ENCODE results near the gene SLC9A9. TPM values are rescaled to one million over a fixed set of nuclear protein-coding genes. Genes with fewer than 3 reads are reported as not detected.

SLC9A9 gene
- polyA plus RNA-seq, 1 of the 3 experiments (the other 2 are of a cell fraction): 0.05 TPM

DNA sequence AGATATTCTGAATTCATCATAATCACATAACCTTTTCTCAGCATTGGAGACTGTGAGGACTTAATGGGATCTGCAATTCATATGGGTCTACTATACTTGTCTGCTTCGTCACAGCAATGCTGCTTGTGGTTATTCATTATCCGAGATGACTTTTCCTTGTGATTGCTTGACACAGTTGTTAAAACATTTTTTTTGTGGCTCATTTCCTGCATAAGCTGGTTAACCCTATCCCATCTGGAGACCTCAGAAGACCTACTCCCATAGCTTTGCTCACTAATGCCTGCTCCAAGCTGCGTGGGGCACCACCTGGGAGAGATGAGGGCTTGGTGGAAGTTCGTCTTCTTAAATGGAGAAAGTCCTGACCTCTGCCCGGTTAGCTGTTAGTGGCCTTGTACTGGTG lies 367.9 kb downstream of the SLC9A9 start:
- peaks cover 5% of the 10 kb centered on the region; the same call in 1 of the 2 replicates for H3K27me3 ChIP-seq (ENCODE audit: insufficient read depth)
- no peaks in the 10 kb centered on the region for H3K36me3 ChIP-seq (replicated peaks in 1 of 2; ENCODE audit: control insufficient read depth in 1 of 2, insufficient read depth in 2 of 2, low read length in 1 of 2)
- no peaks in the 10 kb centered on the region for H3K79me2 ChIP-seq (ENCODE audit: insufficient read depth)
- H2AFZ ChIP-seq (ENCODE audit: low read depth): no peak overlapping the region
- H3K27ac ChIP-seq (ENCODE audit: low read depth in 2 of 2, low read length in 1 of 2): no peak overlapping the region
- H3K9ac ChIP-seq: no peak overlapping the region
- H3K4me3 ChIP-seq (ENCODE audit: low read depth in 2 of 2, low read length in 1 of 2): no peak overlapping the region
- TF ChIP-seq ELF1 (IDR thresholded peaks at IDR 0.05): no peak
- no peak overlapping the region for H3K4me2 ChIP-seq
- 2% methylated on average over 5 of the region's 5 CpGs for WGBS (ENCODE audit: low lambda C conversion rate)
- no peaks in the 10 kb centered on the region for H3F3A ChIP-seq (replicated peaks; ENCODE audit: insufficient read depth)
- CTCF ChIA-PET: no interaction called here
- no peaks in the 10 kb centered on the region for H3K9me2 ChIP-seq
- DNase-seq: no peak
- no peaks in the 10 kb centered on the region for H3K4me1 ChIP-seq (ENCODE audit: control insufficient read depth in 1 of 2, insufficient read depth in 2 of 2, low read depth in 1 of 2, low read length in 1 of 2)
- no peaks in the 10 kb centered on the region for H4K20me1 ChIP-seq (ENCODE audit: insufficient read depth)
- POLR2A ChIA-PET: no interaction called here
- H3K9me3 ChIP-seq: no peaks in the 10 kb centered on the region

GRCh38 chr3:143479727-143480126 lies 368.5 kb downstream of the SLC9A9 start:
- no peaks in the 10 kb centered on the region for H3K9me2 ChIP-seq
- no peaks in the 10 kb centered on the region for H3K79me2 ChIP-seq (ENCODE audit: insufficient read depth)
- no peaks in the 10 kb centered on the region for H4K20me1 ChIP-seq (ENCODE audit: insufficient read depth)
- TF ChIP-seq, protein P1, sequence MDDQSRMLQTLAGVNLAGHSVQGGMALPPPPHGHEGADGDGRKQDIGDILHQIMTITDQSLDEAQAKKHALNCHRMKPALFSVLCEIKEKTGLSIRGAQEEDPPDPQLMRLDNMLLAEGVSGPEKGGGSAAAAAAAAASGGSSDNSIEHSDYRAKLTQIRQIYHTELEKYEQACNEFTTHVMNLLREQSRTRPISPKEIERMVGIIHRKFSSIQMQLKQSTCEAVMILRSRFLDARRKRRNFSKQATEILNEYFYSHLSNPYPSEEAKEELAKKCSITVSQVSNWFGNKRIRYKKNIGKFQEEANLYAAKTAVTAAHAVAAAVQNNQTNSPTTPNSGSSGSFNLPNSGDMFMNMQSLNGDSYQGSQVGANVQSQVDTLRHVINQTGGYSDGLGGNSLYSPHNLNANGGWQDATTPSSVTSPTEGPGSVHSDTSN (IDR thresholded peaks at IDR 0.05): no peak
- TF ChIP-seq NRF1 (IDR thresholded peaks at IDR 0.05; ENCODE audit: low read depth, low read length) (no peak), MAX (IDR thresholded peaks at IDR 0.05; ENCODE audit: low read depth) (no peak), CHD2 (IDR thresholded peaks at IDR 0.05; ENCODE audit: low read length, partially characterized antibody) (no peak), TAF1 (IDR thresholded peaks at IDR 0.05; ENCODE audit: borderline replicate concordance, low read depth, low read length) (no peak), JUND (IDR thresholded peaks at IDR 0.05) (no peak), NFIC (IDR thresholded peaks at IDR 0.05; ENCODE audit: borderline replicate concordance) (no peak), MEF2A (IDR thresholded peaks at IDR 0.05; ENCODE audit: borderline replicate concordance, low read depth) (no peak), RXRA (IDR thresholded peaks at IDR 0.05; ENCODE audit: borderline replicate concordance, low read depth) (no peak), GABPA (IDR thresholded peaks at IDR 0.05; ENCODE audit: low read depth) (no peak), SIN3A (IDR thresholded peaks at IDR 0.05; ENCODE audit: borderline replicate concordance, low read depth, low read length) (no peak), MXI1 (IDR thresholded peaks at IDR 0.05; ENCODE audit: low read depth, low read length) (no peak), FOSL2 (IDR thresholded peaks at IDR 0.05; ENCODE audit: borderline replicate concordance, low read depth) (no peak), RFX5 (IDR thresholded peaks at IDR 0.05; ENCODE audit: low read length) (no peak), USF1 (IDR thresholded peaks at IDR 0.05; ENCODE audit: borderline replicate concordance, low read depth) (no peak), FOXM1 (IDR thresholded peaks at IDR 0.05; ENCODE audit: low read depth) (no peak)
- TF ChIP-seq, protein P2, sequence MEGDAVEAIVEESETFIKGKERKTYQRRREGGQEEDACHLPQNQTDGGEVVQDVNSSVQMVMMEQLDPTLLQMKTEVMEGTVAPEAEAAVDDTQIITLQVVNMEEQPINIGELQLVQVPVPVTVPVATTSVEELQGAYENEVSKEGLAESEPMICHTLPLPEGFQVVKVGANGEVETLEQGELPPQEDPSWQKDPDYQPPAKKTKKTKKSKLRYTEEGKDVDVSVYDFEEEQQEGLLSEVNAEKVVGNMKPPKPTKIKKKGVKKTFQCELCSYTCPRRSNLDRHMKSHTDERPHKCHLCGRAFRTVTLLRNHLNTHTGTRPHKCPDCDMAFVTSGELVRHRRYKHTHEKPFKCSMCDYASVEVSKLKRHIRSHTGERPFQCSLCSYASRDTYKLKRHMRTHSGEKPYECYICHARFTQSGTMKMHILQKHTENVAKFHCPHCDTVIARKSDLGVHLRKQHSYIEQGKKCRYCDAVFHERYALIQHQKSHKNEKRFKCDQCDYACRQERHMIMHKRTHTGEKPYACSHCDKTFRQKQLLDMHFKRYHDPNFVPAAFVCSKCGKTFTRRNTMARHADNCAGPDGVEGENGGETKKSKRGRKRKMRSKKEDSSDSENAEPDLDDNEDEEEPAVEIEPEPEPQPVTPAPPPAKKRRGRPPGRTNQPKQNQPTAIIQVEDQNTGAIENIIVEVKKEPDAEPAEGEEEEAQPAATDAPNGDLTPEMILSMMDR (IDR thresholded peaks at IDR 0.05): no peak
- no peak overlapping the region for H3K27ac ChIP-seq (ENCODE audit: low read depth in 2 of 2, low read length in 1 of 2)
- H3K4me1 ChIP-seq (ENCODE audit: control insufficient read depth in 1 of 2, insufficient read depth in 2 of 2, low read depth in 1 of 2, low read length in 1 of 2): no peaks in the 10 kb centered on the region
- H3K27me3 ChIP-seq (ENCODE audit: insufficient read depth): peaks cover 6% of the 10 kb centered on the region; the same call in 1 of the 2 replicates
- CTCF ChIA-PET: no interaction called here
- no peak overlapping the region for H2AFZ ChIP-seq (ENCODE audit: low read depth)
- no peak overlapping the region for H3K4me2 ChIP-seq
- no peaks in the 10 kb centered on the region for H3K36me3 ChIP-seq (replicated peaks in 1 of 2; ENCODE audit: control insufficient read depth in 1 of 2, insufficient read depth in 2 of 2, low read length in 1 of 2)
- POLR2A ChIA-PET: no interaction called here
- DNase-seq: no peak
- H3K9ac ChIP-seq: no peak overlapping the region
- H3F3A ChIP-seq (replicated peaks; ENCODE audit: insufficient read depth): no peaks in the 10 kb centered on the region
- WGBS (ENCODE audit: low lambda C conversion rate): 14% methylated on average over 1 of the region's 1 CpG
- H3K9me3 ChIP-seq: no peaks in the 10 kb centered on the region
- no peak overlapping the region for H3K4me3 ChIP-seq (ENCODE audit: low read depth in 2 of 2, low read length in 1 of 2)

Data from SK-N-SH (cell line).